HepG2 (cell line): ENCODE data around the gene PPP2R5B. TPM values are rescaled to one million over a fixed set of nuclear protein-coding genes. Genes with fewer than 3 reads are reported as not detected.

ENCODE experiments used
- ATF2 ChIP-seq: sonication (generic); formaldehyde crosslinking; IDR thresholded peaks from 2 replicates; pipeline ENCODE4 v1.4.0; 2020; ENCODE audit warnings: missing genetic modification reagents
- CBX2 ChIP-seq, 2 experiments: fragments of 200-600 bp in 1 of 2; sonication (generic); formaldehyde crosslinking in 1 of 2; IDR thresholded peaks; 2 replicates each; pipeline versions ENCODE4 v1.7.0 to v1.8.1; 2018 to 2022; ENCODE audit warnings: low read depth in 2 of 2, low read length in 1 of 2, mild to moderate bottlenecking in 1 of 2, missing genetic modification reagents in 1 of 2
- DBP ChIP-seq: sonication (generic); formaldehyde crosslinking; IDR thresholded peaks from 2 replicates; pipeline ENCODE4 v1.4.0; 2020; ENCODE audit warnings: missing genetic modification reagents; ENCODE audit errors: not compliant biosample characterization
- FOSL1 ChIP-seq: sonication (generic); formaldehyde crosslinking; IDR thresholded peaks from 2 replicates; pipeline ENCODE4 v1.9.0; 2021; ENCODE audit warnings: missing genetic modification reagents, borderline replicate concordance
- GATA4 ChIP-seq: sonication (generic); IDR thresholded peaks from 2 replicates; pipeline ENCODE4 v1.6.1; 2016; ENCODE audit warnings: antibody characterized with exemption, low read depth, borderline replicate concordance
- HNF4A ChIP-seq: sonication (generic); formaldehyde crosslinking; IDR thresholded peaks from 2 replicates; pipeline ENCODE4 v1.4.0; 2020; ENCODE audit warnings: missing genetic modification reagents
- IRF2 ChIP-seq: IDR thresholded peaks from 2 replicates; pipeline ENCODE4 v1.6.1; 2018; ENCODE audit warnings: missing genetic modification reagents, missing compliant biosample characterization
- KLF9 ChIP-seq: IDR thresholded peaks from 2 replicates; pipeline ENCODE4 v1.6.1; 2016; ENCODE audit warnings: low read depth
- MAFF ChIP-seq: IDR thresholded peaks from 2 replicates; pipeline ENCODE4 v1.6.1; 2011; ENCODE audit warnings: low read depth, low read length, improper control_type of control experiment
- POLR2G ChIP-seq: fragments of 200-400 bp; formaldehyde crosslinking; IDR thresholded peaks from 2 replicates; pipeline ENCODE4 v1.6.1; 2018; ENCODE audit warnings: mild to moderate bottlenecking, low read depth, low read length, moderate library complexity
- RARA ChIP-seq: IDR thresholded peaks from 2 replicates; pipeline ENCODE4 v1.6.1; 2016; ENCODE audit warnings: missing genetic modification reagents, missing compliant biosample characterization
- SPEN ChIP-seq: sonication (generic); formaldehyde crosslinking; IDR thresholded peaks from 2 replicates; pipeline ENCODE4 v1.5.1; 2020; ENCODE audit warnings: low read depth, mild to moderate bottlenecking, missing genetic modification reagents
- TAF15 ChIP-seq: fragments of 200-400 bp; formaldehyde crosslinking; IDR thresholded peaks from one replicate; pipeline ENCODE4 v1.6.1; 2018; ENCODE audit warnings: mild to moderate bottlenecking, low read depth, low read length; ENCODE audit not compliant: poor library complexity, severe bottlenecking
- TCF7L2 ChIP-seq: IDR thresholded peaks from 2 replicates; pipeline ENCODE4 v1.6.1; 2011; ENCODE audit warnings: mild to moderate bottlenecking, low read depth, low read length, moderate library complexity
- YEATS4 ChIP-seq: sonication (generic); formaldehyde crosslinking; IDR thresholded peaks from 2 replicates; pipeline ENCODE4 v1.4.0; 2020; ENCODE audit warnings: missing genetic modification reagents, borderline replicate concordance
- ZKSCAN5 ChIP-seq: sonication (generic); formaldehyde crosslinking; IDR thresholded peaks from 2 replicates; pipeline ENCODE4 v1.5.1; 2020; ENCODE audit warnings: mild to moderate bottlenecking, missing genetic modification reagents
- ZNF275 ChIP-seq: sonication (generic); formaldehyde crosslinking; IDR thresholded peaks from 2 replicates; pipeline ENCODE4 v1.8.0; 2022; ENCODE audit warnings: missing genetic modification reagents, mild to moderate bottlenecking, inconsistent platforms, borderline replicate concordance
- ZNF354B ChIP-seq: sonication (generic); formaldehyde crosslinking; IDR thresholded peaks from 2 replicates; pipeline ENCODE4 v1.8.0; 2022; ENCODE audit warnings: mild to moderate bottlenecking, missing genetic modification reagents
- ZNF547 ChIP-seq: sonication (generic); formaldehyde crosslinking; IDR thresholded peaks from 2 replicates; pipeline ENCODE4 v1.5.1; 2020; ENCODE audit warnings: mild to moderate bottlenecking, missing genetic modification reagents
- ZNF577 ChIP-seq: sonication (generic); formaldehyde crosslinking; IDR thresholded peaks from 2 replicates; pipeline ENCODE4 v1.4.0; 2020; ENCODE audit warnings: mild to moderate bottlenecking, low read depth, missing genetic modification reagents, borderline replicate concordance
- ZNF614 ChIP-seq: IDR thresholded peaks from 2 replicates; pipeline ENCODE4 v1.6.1; 2018; ENCODE audit warnings: missing biosample characterization, missing genetic modification reagents, inconsistent platforms, borderline replicate concordance
- ZNF724P ChIP-seq: sonication (generic); formaldehyde crosslinking; IDR thresholded peaks from 2 replicates; pipeline ENCODE4 v1.8.0; 2022; ENCODE audit warnings: missing genetic modification reagents, borderline replicate concordance
- ZNF747 ChIP-seq: sonication (generic); formaldehyde crosslinking; IDR thresholded peaks from 2 replicates; pipeline ENCODE4 v1.8.1; 2023; ENCODE audit warnings: missing genetic modification reagents, mild to moderate bottlenecking, borderline replicate concordance
- ZNF839 ChIP-seq: sonication (generic); formaldehyde crosslinking; IDR thresholded peaks from 2 replicates; pipeline ENCODE4 v1.4.0; 2020; ENCODE audit warnings: missing genetic modification reagents, mild to moderate bottlenecking, borderline replicate concordance
- polyA plus RNA-seq, 8 experiments: library from polyadenylated mRNA; depleted of rRNA in 3 of 8; stranded (reverse) in 7 of 8; unstranded in 1 of 8; fragments of >200 nt; fragmentation: Illumina TruSeq in 4 of 8; extraction: Trizol in 4 of 8; gene quantifications; 2 replicates each; pipeline versions ENCODE4 v1.2.1 to v1.2.3, GENCODE V29; 2011 to 2016; ENCODE audit warnings: low read depth in 4 of 8, missing spikeins in 1 of 8, mixed read lengths in 1 of 8; ENCODE audit not compliant: insufficient read depth in 1 of 8
- total RNA-seq, 5 experiments: library from RNA; depleted of rRNA; stranded (reverse); fragments of >200 nt; fragmentation: Illumina TruSeq; extraction: Trizol; gene quantifications; 2 replicates each; pipeline ENCODE4 v1.2.3, GENCODE V29; 2016; ENCODE audit warnings: low read depth in 1 of 5
- TF ChIP-seq, protein P1 (sequence below): sonication (generic); formaldehyde crosslinking; IDR thresholded peaks from 2 replicates; pipeline ENCODE4 v1.8.1; 2023; ENCODE audit warnings: mild to moderate bottlenecking, moderate library complexity, missing genetic modification reagents

Gene PPP2R5B
- total and polyA plus RNA-seq, 2 of the 13 experiments (the other 11 are each of a cell fraction or from before 2014, with no cell fraction given), result 2.3 to 8.3 TPM

- TF ChIP-seq ZNF839 (CRISPR knock-in tag) (no peak), TAF15 (no peak), ZNF275 (CRISPR knock-in tag) (no peak), ZNF614 (peak; percentile 47; the same call in 1 of the 2 replicates), KLF9 (CRISPR knock-in tag) (peak; percentile 26; the same call in 1 of the 2 replicates), IRF2 (CRISPR knock-in tag) (peak; percentile 69), ZNF577 (CRISPR knock-in tag) (no peak), YEATS4 (CRISPR knock-in tag) (peak; percentile 62), ZNF354B (no peak), ZKSCAN5 (CRISPR knock-in tag) (peak; percentile 14; the same call in 1 of the 2 replicates), RARA (CRISPR knock-in tag) (peak; percentile 83), HNF4A (peak; percentile 97), MAFF (no peak), SPEN (CRISPR knock-in tag) (0 out of 2 replicates have a peak, but pooled peaks have one; percentile 58), CBX2 (IDR thresholded peaks at IDR 0.05; ENCODE audit: low read depth, low read length) (no peak), CBX2 (CRISPR knock-in tag; IDR thresholded peaks at IDR 0.05; ENCODE audit: low read depth) (no peak), GATA4 (peak; percentile 76; the same call in 1 of the 2 replicates), ZNF547 (CRISPR knock-in tag) (0 out of 2 replicates have a peak, but pooled peaks have one; percentile 45), ATF2 (CRISPR knock-in tag) (peak; percentile 70), ZNF747 (CRISPR knock-in tag) (peak; percentile 64), ZNF724P (0 out of 2 replicates have a peak, but pooled peaks have one; percentile 39), DBP (CRISPR knock-in tag) (peak; percentile 56), FOSL1 (CRISPR knock-in tag) (no peak; the same call in 1 of the 2 replicates), POLR2G (peak; percentile 97), TCF7L2 (no peak)
- TF ChIP-seq, protein P1, sequence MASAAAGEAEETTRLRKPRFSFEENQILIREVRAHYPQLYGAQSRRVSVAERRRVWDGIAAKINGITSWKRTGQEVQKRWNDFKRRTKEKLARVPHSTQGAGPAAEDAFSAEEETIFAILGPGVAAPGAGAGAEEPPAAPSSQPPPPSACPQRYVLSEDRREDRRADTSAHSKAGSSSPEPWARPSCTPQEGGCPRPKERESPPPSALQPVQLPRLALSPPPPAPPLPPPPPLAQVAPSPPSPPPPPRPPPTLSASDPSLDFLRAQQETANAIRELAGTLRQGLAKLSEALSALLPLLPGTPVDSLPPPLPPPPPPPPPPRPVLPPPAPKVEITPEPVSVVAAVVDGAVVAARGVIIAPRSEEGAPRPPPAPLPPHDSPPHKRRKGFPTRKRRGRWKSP (CRISPR knock-in tag), result 0 out of 2 replicates have a peak, but pooled peaks have one; percentile 21
Observed at GRCh38 chr11:64893194-64894069, 31.1 kb upstream of the PPP2R5B start (continued).
